ENCODE results near the gene SCAPER. TPM values are rescaled to one million over a fixed set of nuclear protein-coding genes. Genes with fewer than 3 reads are reported as not detected.

SCAPER gene
- total and polyA plus RNA-seq, 8 donors = 3.0 to 23.8 (median 14.2) TPM

- Histone ChIP-seq H3K9me3 (no peaks in the 10 kb centered on the region), H3K4me3 (no peak overlapping the region), H3K36me3 (peaks cover 0 to 9% (median 0%) of the 10 kb centered on the region in 3 donors), H3K4me1 (no peaks in the 10 kb centered on the region), H3K27ac (no peak overlapping the region), H3K27me3 (no peaks in the 10 kb centered on the region)
- intact Hi-C loops (cut with DNase I) = no loop called here
- FAIRE-seq (no peak), ATAC-seq (no peak), DNase-seq (no peak)
- no peak for TF ChIP-seq CTCF (IDR thresholded peaks at IDR 0.05)
Measured at GRCh38 chr15:76470691-76471090, 434.4 kb downstream of the SCAPER start.

- WGBS, 2 donors = 96 to 97% methylated on average over 2 of the region's 2 CpGs
- FAIRE-seq = no peak
Measured at GRCh38 chr15:76468722-76469121, 436.4 kb downstream of the SCAPER start.

DNA sequence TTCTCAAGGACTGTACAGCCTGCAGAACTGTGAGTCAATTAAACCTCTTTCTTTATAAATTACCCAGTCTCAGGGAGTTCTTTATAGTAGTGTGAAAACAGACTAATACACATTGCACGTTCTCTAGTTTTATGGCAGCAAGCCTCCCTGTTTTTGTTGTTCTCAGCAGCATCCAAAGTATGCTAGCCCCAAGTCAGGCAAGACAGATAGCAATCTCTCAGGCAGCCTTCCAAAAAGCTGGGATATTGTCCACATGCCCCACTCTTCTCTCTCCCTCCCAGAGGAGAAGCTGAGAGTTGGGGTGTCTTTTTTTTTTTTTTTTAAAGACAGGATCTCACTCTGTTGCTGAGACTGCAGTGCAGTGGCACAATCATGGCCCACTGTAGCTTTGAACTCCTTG is 438.0 kb downstream of the SCAPER start:
- H3K4me3 ChIP-seq = no peak overlapping the region
- peaks cover 0 to 9% (median 0%) of the 10 kb centered on the region in 3 donors for H3K36me3 ChIP-seq
- no peaks in the 10 kb centered on the region for H3K4me1 ChIP-seq
- no peaks in the 10 kb centered on the region for H3K9me3 ChIP-seq
- no peak overlapping the region for H3K27ac ChIP-seq
- no peak for FAIRE-seq
- DNase-seq = no peak
- intact Hi-C loops (cut with DNase I) = no loop called here
- no peaks in the 10 kb centered on the region for H3K27me3 ChIP-seq
- 90 to 92% methylated on average over 1 of the region's 1 CpG for WGBS, 2 donors
- no peak for TF ChIP-seq CTCF (IDR thresholded peaks at IDR 0.05)
- no peak for ATAC-seq

More at GRCh38 chr15:76468722-76469121, 436.4 kb downstream of the SCAPER start:
- H3K4me1 ChIP-seq = no peaks in the 10 kb centered on the region
- peaks cover 0 to 9% (median 0%) of the 10 kb centered on the region in 3 donors for H3K36me3 ChIP-seq
- DNase-seq (no peak), ATAC-seq (no peak)
- no peak for TF ChIP-seq CTCF (IDR thresholded peaks at IDR 0.05)
- no peaks in the 10 kb centered on the region for H3K9me3 ChIP-seq
- intact Hi-C loops (cut with DNase I) = no loop called here
- H3K4me3 ChIP-seq = no peak overlapping the region
- no peaks in the 10 kb centered on the region for H3K27me3 ChIP-seq
- H3K27ac ChIP-seq = no peak overlapping the region

DNA sequence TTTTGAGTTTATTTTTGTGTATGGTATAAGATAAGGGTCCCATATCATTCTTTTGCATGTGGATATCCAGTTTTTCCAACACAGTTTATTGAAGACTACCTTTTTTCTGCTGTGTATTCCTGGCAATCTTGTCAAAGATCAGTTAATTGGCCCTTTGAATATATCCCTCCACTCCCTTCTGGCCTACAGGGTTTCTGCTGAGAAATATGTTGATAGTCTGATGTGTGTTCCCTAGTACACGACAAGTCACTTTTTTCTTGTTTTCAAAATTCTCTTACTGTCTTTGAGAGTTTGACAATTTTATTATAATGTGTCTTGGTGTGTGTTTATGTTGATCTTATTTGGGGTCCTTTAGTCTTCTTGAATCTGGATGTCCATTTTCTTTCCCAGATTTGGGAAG is 439.4 kb downstream of the SCAPER start:
- H3K4me1 ChIP-seq = no peaks in the 10 kb centered on the region
- H3K4me3 ChIP-seq = no peak overlapping the region
- H3K27ac ChIP-seq = no peak overlapping the region
- 92 to 100% methylated on average over 1 of the region's 1 CpG for WGBS, 2 donors
- intact Hi-C loops (cut with DNase I) = no loop called here
- H3K36me3 ChIP-seq = peaks cover 0 to 7% (median 0%) of the 10 kb centered on the region in 3 donors
- no peak for TF ChIP-seq CTCF (IDR thresholded peaks at IDR 0.05)
- FAIRE-seq (no peak), ATAC-seq (no peak), DNase-seq (no peak)
- no peaks in the 10 kb centered on the region for H3K9me3 ChIP-seq
- H3K27me3 ChIP-seq = no peaks in the 10 kb centered on the region

DNA sequence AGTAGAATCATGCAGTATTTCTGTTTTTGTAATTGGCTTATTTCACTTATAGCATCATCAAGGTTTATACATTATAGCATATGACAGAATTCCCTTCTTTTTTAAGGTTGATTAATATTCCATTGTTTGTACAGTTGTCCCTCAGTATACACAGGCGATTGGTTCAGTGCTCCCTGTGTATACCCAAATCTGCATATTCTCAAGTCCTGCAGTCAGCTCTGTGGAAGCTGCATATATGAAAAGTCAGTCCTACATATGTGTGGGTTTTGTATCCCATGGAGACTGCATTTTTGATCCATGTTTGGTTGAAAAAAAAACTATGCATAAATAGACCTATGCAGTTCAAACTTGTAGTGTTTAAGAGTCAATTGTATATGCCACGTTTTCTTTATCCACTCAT is 440.9 kb downstream of the SCAPER start:
- ATAC-seq = no peak
- DNase-seq = no peak
- no peaks in the 10 kb centered on the region for H3K36me3 ChIP-seq
- H3K27ac ChIP-seq = no peak overlapping the region
- WGBS, 2 donors = 80 to 87% methylated on average over 2 of the region's 2 CpGs
- no peak for FAIRE-seq
- intact Hi-C loops (cut with DNase I) = no loop called here
- H3K4me3 ChIP-seq = no peak overlapping the region
- no peaks in the 10 kb centered on the region for H3K4me1 ChIP-seq
- H3K27me3 ChIP-seq = no peaks in the 10 kb centered on the region
- no peaks in the 10 kb centered on the region for H3K9me3 ChIP-seq
- TF ChIP-seq CTCF (IDR thresholded peaks at IDR 0.05) = no peak
